IMR-90 (cell line): ENCODE data around the gene CBL. TPM values are rescaled to one million over a fixed set of nuclear protein-coding genes. Genes with fewer than 3 reads are reported as not detected.
A peak's percentile ranks its signal among the peaks of the same experiment; 100 is the strongest.

Source experiments
- ATAC-seq: fragments of 200-7000 bp; cut with Tn5 transposase; 2 replicates; pipeline ENCODE4 v1.9.1; 2020; ENCODE audit warnings: low read depth, mild to moderate bottlenecking, moderate library complexity
- BruUV-seq: library from RNA; stranded (reverse); fragments of 400-500 nt; replicated peaks from 2 replicates; lab custom pipeline; 2021; lab: Mats Ljungman, UMichigan
- CTCF ChIA-PET: fragments of 300-600 bp; formaldehyde crosslinking; extraction: SDS; loops from one replicate; lab custom pipeline; 2021; ENCODE audit warnings: antibody characterized with exemption; lab: Yijun Ruan, JAX
- POLR2A ChIA-PET: fragments of 300-600 bp; sonication (Branson Sonifier 250); formaldehyde crosslinking; loops from one replicate; lab custom pipeline; 2022; ENCODE audit warnings: antibody characterized with exemption; ENCODE audit not compliant: unreplicated experiment; lab: Charles Lee
- DNase-seq: peaks from one replicate; pipeline ENCODE4 v3.0.0; 2013
- H2AFZ ChIP-seq: replicated peaks from 2 replicates; pipeline ENCODE3; 2013; ENCODE audit warnings: low read length, mild to moderate bottlenecking; ENCODE audit not compliant: poor library complexity
- H2AK5ac ChIP-seq: 2 replicates; pipeline ENCODE4 v1.6.1; 2013; ENCODE audit warnings: low read depth, low read length, inconsistent platforms
- H2AK9ac ChIP-seq: replicated peaks from 2 replicates; pipeline ENCODE3; 2013; ENCODE audit warnings: mild to moderate bottlenecking, low read depth, low read length, moderate library complexity; ENCODE audit not compliant: poor library complexity
- H2BK120ac ChIP-seq: 2 replicates; pipeline ENCODE4 v1.6.1; 2013; ENCODE audit warnings: low read depth, low read length, inconsistent platforms
- H2BK15ac ChIP-seq: 3 replicates; pipeline ENCODE4 v1.6.1; 2013; ENCODE audit warnings: low read depth, low read length, inconsistent platforms
- H2BK20ac ChIP-seq: 2 replicates; pipeline ENCODE4 v1.6.1; 2013; ENCODE audit warnings: low read depth, mild to moderate bottlenecking, inconsistent platforms, low read length, moderate library complexity
- H2BK5ac ChIP-seq: 2 replicates; pipeline ENCODE4 v1.6.1; 2013; ENCODE audit warnings: mild to moderate bottlenecking, low read depth, low read length, inconsistent platforms; ENCODE audit not compliant: poor library complexity, severe bottlenecking
- H3K14ac ChIP-seq: replicated peaks from 2 replicates; pipeline ENCODE4 v1.6.1; 2013; ENCODE audit warnings: low read depth, low read length, inconsistent platforms
- H3K18ac ChIP-seq: 2 replicates; pipeline ENCODE4 v1.6.1; 2013; ENCODE audit warnings: low read depth, low read length, control low read depth
- H3K23ac ChIP-seq: 2 replicates; pipeline ENCODE4 v1.6.1; 2013; ENCODE audit warnings: low read depth, low read length, inconsistent platforms
- H3K27ac ChIP-seq: 2 replicates; pipeline ENCODE4 v1.5.1; 2013; ENCODE audit warnings: mild to moderate bottlenecking, control low read depth, low read length; ENCODE audit not compliant: insufficient read depth
- H3K27me3 ChIP-seq: 2 replicates; pipeline ENCODE4 v1.6.1; 2013; ENCODE audit warnings: low read length; ENCODE audit not compliant: control insufficient read depth, insufficient read depth
- H3K36me3 ChIP-seq: 2 replicates; pipeline ENCODE4 v1.6.1; 2013; ENCODE audit warnings: low read length, mixed read lengths; ENCODE audit not compliant: control insufficient read depth, insufficient read depth
- H3K4ac ChIP-seq: 2 replicates; pipeline ENCODE4 v1.6.1; 2013; ENCODE audit warnings: low read depth, low read length, inconsistent platforms
- H3K4me1 ChIP-seq: 2 replicates; pipeline ENCODE4 v1.6.1; 2013; ENCODE audit warnings: low read length, mixed read lengths; ENCODE audit not compliant: control insufficient read depth, insufficient read depth
- H3K4me2 ChIP-seq: 2 replicates; pipeline ENCODE4 v1.6.1; 2013; ENCODE audit warnings: low read depth, mild to moderate bottlenecking, control low read depth, low read length, moderate library complexity
- H3K4me3 ChIP-seq: 2 replicates; pipeline ENCODE4 v1.5.1; 2013; ENCODE audit warnings: low read depth, mild to moderate bottlenecking, control low read depth, low read length, moderate library complexity; ENCODE audit not compliant: insufficient read depth
- H3K56ac ChIP-seq: 2 replicates; pipeline ENCODE4 v1.6.1; 2013; ENCODE audit warnings: low read length, inconsistent platforms; ENCODE audit not compliant: insufficient read depth; ENCODE audit errors: extremely low read depth
- H3K79me1 ChIP-seq, 2 experiments: 2 replicates each; pipeline ENCODE4 v1.6.1; 2013; ENCODE audit warnings: low read length in 2 of 2, inconsistent platforms in 1 of 2, low read depth in 1 of 2
- H3K9ac ChIP-seq: 2 replicates; pipeline ENCODE4 v1.6.1; 2013; ENCODE audit warnings: low read depth, low read length, control low read depth
- H3K9me1 ChIP-seq: 2 replicates; pipeline ENCODE4 v1.6.1; 2013; ENCODE audit warnings: low read length, inconsistent platforms; ENCODE audit not compliant: insufficient read depth
- H3K9me3 ChIP-seq: 2 replicates; pipeline ENCODE4 v1.6.1; 2013; ENCODE audit warnings: low read length; ENCODE audit not compliant: control insufficient read depth, insufficient read depth
- H4K20me1 ChIP-seq: 2 replicates; pipeline ENCODE4 v1.6.1; 2013; ENCODE audit warnings: low read length, inconsistent platforms; ENCODE audit not compliant: insufficient read depth
- H4K5ac ChIP-seq: 2 replicates; pipeline ENCODE4 v1.6.1; 2013; ENCODE audit warnings: mild to moderate bottlenecking, low read depth, low read length, control low read depth
- H4K8ac ChIP-seq, 2 experiments: 2 replicates each; pipeline ENCODE4 v1.6.1; 2013; ENCODE audit warnings: low read depth in 2 of 2, low read length in 2 of 2, control low read depth in 1 of 2, inconsistent platforms in 1 of 2
- H4K91ac ChIP-seq: 2 replicates; pipeline ENCODE4 v1.6.1; 2013; ENCODE audit warnings: low read depth, low read length, inconsistent platforms; ENCODE audit not compliant: insufficient read depth
- BHLHE40 ChIP-seq: fragments of 150-350 bp; IDR thresholded peaks from 2 replicates; pipeline ENCODE4 v1.6.1; 2016; ENCODE audit warnings: mild to moderate bottlenecking, low read depth, low read length
- MAZ ChIP-seq: IDR thresholded peaks from 2 replicates; pipeline ENCODE4 v1.6.1; 2012; ENCODE audit warnings: low read depth, mild to moderate bottlenecking, low read length, improper control_type of control experiment, moderate library complexity, borderline replicate concordance
- WGBS, 2 experiments: methylation state at CpG; one replicate each; pipeline versions ENCODE4 v1.1.5 to v1.1.7; 2013; ENCODE audit warnings: missing lambda C conversion rate in 2 of 2; ENCODE audit not compliant: insufficient read length in 1 of 2; ENCODE audit errors: extremely low coverage in 2 of 2; 5-methylcytosine and 5-hydroxymethylcytosine counted together
- dilution Hi-C: fragments of 300-500 bp; cut with HindIII; formaldehyde crosslinking; loops from one replicate; pipeline ENCODE4 v1.14.3; 2018; ENCODE audit warnings: low sequenced_read_pairs; ENCODE audit not compliant: unreplicated experiment
- in situ Hi-C: fragments of 300-500 bp; cut with MboI; formaldehyde crosslinking; loops from 3 replicates; pipeline ENCODE4 v1.14.3; 2019; ENCODE audit warnings: low sequenced_read_pairs, inconsistent platforms, mixed read lengths
- intact Hi-C: fragments of 100-400 bp; cut with micrococcal nuclease; formaldehyde crosslinking; loops from 2 replicates; pipeline ENCODE4 v1.10.0; 2022
- polyA plus RNA-seq, 3 experiments: library from polyadenylated mRNA; depleted of rRNA; stranded (reverse); fragments of >200 nt; gene quantifications; 2 replicates each; pipeline ENCODE4 v1.2.3, GENCODE V29; 2012; ENCODE audit warnings: low replicate concordance in 1 of 3
- total RNA-seq: library from RNA; depleted of rRNA; stranded (reverse); fragments of >200 nt; gene quantifications from 2 replicates; pipeline ENCODE4 v1.2.3, GENCODE V29; 2012

Gene CBL
- total and polyA plus RNA-seq, 2 of the 4 experiments (the other 2 are of a cell fraction), result 6.1 to 11.8 TPM

DNA sequence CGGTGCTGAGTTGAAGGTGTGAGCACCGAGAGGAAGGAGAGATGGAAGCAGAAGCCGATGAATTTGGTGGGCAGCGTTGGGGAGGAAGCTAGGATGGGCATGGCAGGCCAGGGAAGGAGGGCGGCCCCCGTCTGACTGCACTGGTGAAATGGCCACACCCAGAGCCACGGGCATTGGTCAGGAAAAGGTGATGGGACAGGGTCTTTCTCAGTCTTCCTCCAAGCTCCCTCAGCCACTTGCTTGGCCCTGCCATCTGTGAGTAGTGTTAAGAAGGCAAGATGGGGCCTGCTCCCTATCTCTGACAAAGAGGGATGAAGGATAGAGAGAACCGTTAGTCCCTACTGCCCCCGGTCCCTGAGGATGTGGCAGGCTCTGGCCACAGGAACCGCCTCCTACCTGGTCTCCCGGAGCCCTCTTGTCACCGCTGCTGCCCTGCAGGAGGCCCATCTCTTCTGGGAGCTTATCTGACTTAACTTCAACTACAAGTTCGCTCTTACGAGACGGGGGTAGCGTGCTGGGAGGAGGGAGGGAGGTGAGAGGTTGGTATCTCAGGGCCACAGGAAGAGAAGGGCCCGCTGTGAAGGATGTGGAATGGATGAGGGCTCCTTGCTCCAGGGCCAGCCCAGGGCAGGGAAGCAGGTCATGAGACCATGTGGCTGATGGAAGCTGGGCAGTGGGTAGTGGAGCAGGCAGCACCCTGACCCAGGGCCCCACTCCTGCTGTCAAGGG, 104.0 kb downstream of the CBL start:
- ATAC-seq, result no peak
- Histone ChIP-seq H3K14ac (no peak overlapping the region), H3K18ac (no peak overlapping the region), H4K5ac (no peak overlapping the region), H3K4me1 (peaks cover 11% of the 10 kb centered on the region), H3K27me3 (no peaks in the 10 kb centered on the region), H4K8ac (no peak overlapping the region), H4K91ac (no peak overlapping the region), H3K36me3 (peaks cover 61% of the 10 kb centered on the region), H2BK15ac (no peak overlapping the region), H3K23ac (no peak overlapping the region; the same call in 1 of the 2 replicates), H3K4me2 (no peak overlapping the region), H2AK5ac (no peak overlapping the region), H3K79me1 (peaks cover 9 to 38% of the 10 kb centered on the region in 2 experiments; a peak in 3 of 4 replicates), H3K56ac (no peak overlapping the region), H2AK9ac (no peak overlapping the region), H3K9me3 (no peaks in the 10 kb centered on the region), H4K20me1 (peaks cover 16% of the 10 kb centered on the region), H3K9me1 (peaks cover 17% of the 10 kb centered on the region; the same call in 1 of the 2 replicates), H2BK5ac (no peak overlapping the region), H2BK20ac (no peak overlapping the region), H3K4ac (no peak overlapping the region), H3K27ac (no peak overlapping the region), H3K9ac (no peak overlapping the region), H2BK120ac (no peak overlapping the region), H2AFZ (peak overlapping the region; percentile 42), H3K4me3 (no peak overlapping the region)
- dilution Hi-C loops, result no loop called here
- TF ChIP-seq MAZ, result no peak
- no peak for TF ChIP-seq BHLHE40
- WGBS, 2 experiments, result 100% methylated on average over 3 of the region's 17 CpGs; no CpG with 5 or more reads in 1 of the 2 experiments
- DNase-seq, result no peak
- in situ Hi-C loops, result no loop called here
- POLR2A ChIA-PET, result no interaction called here
- no TSS peak for BruUV-seq
- intact Hi-C loops, result no loop called here
- CTCF ChIA-PET, result interaction anchor here (0.6 kb wide), 1 partner anchor 27 kb away, joined by 3 read pairs; no protein-coding TSS in a partner anchor
